Measurements from ENCODE around the gene RBM48. TPM values are rescaled to one million over a fixed set of nuclear protein-coding genes. Genes with fewer than 3 reads are reported as not detected.
"Not testable (repeated sequence)": the region's sequence is repeated elsewhere in the genome, so short reads cannot be mapped to it uniquely, and the experiment has no call there.

RBM48 gene
- total RNA-seq = 10 to 100 TPM; 10.6 to 11.1 TPM
- polyA plus RNA-seq (ENCODE audit: insufficient read length in 6 of 6) = 10 to 100 TPM; 17.2 to 20.0 (median 18.7) TPM
- long read RNA-seq, donor 1, full-length matches to known transcripts = 8 of 8 reads
- long read RNA-seq, donor 1, partial matches to known transcripts = 0 of 8 reads
- long read RNA-seq, donor 1, other reads (novel, unspliced or antisense) = 0 of 8 reads
- long read RNA-seq, donor 2, transcript RBM48-201 (5 exons, 1,742 nt) = major isoform, 6 of 6 reads
- long read RNA-seq, donor 2, partial matches to known transcripts = 0 of 6 reads
- long read RNA-seq, donor 2, other reads (novel, unspliced or antisense) = 0 of 6 reads
- long read RNA-seq, donor 3, full-length matches to known transcripts = 9 of 9 reads
- long read RNA-seq, donor 3, partial matches to known transcripts = 0 of 9 reads
- long read RNA-seq, donor 3, other reads (novel, unspliced or antisense) = 0 of 9 reads
- long read RNA-seq, donor 4, transcript RBM48-201 (5 exons, 1,742 nt) = major isoform, 8 of 9 reads
- long read RNA-seq, donor 4, partial matches to known transcripts = 0 of 9 reads
- long read RNA-seq, donor 4, other reads (novel, unspliced or antisense) = 1 of 9 reads
- long read RNA-seq, donor 5, transcript RBM48-201 (5 exons, 1,742 nt) = major isoform, 5 of 5 reads
- long read RNA-seq, donor 5, partial matches to known transcripts = 0 of 5 reads
- long read RNA-seq, donor 5, other reads (novel, unspliced or antisense) = 0 of 5 reads
- long read RNA-seq, donor 6, transcript RBM48-201 (5 exons, 1,742 nt) = major isoform, 8 of 8 reads
- long read RNA-seq, donor 6, partial matches to known transcripts = 0 of 8 reads
- long read RNA-seq, donor 6, other reads (novel, unspliced or antisense) = 0 of 8 reads
- long read RNA-seq, donor 7, transcript RBM48-201 (5 exons, 1,742 nt) = major isoform, 7 of 7 reads
- long read RNA-seq, donor 7, partial matches to known transcripts = 0 of 7 reads
- long read RNA-seq, donor 7, other reads (novel, unspliced or antisense) = 0 of 7 reads
- long read RNA-seq, donor 8, full-length matches to known transcripts = 7 of 7 reads
- long read RNA-seq, donor 8, partial matches to known transcripts = 0 of 7 reads
- long read RNA-seq, donor 8, other reads (novel, unspliced or antisense) = 0 of 7 reads
- long read RNA-seq, donor 9 = 0 reads
- long read RNA-seq, donor 10, partial matches to known transcripts = 1 of 2 reads
- long read RNA-seq, donor 10, other reads (novel, unspliced or antisense) = 1 of 2 reads
- long read RNA-seq, donor 11, full-length matches to known transcripts = 8 of 8 reads
- long read RNA-seq, donor 11, partial matches to known transcripts = 0 of 8 reads
- long read RNA-seq, donor 11, other reads (novel, unspliced or antisense) = 0 of 8 reads
- long read RNA-seq, donor 12, partial matches to known transcripts = 0 of 4 reads
- long read RNA-seq, donor 12, other reads (novel, unspliced or antisense) = 0 of 4 reads

DNA sequence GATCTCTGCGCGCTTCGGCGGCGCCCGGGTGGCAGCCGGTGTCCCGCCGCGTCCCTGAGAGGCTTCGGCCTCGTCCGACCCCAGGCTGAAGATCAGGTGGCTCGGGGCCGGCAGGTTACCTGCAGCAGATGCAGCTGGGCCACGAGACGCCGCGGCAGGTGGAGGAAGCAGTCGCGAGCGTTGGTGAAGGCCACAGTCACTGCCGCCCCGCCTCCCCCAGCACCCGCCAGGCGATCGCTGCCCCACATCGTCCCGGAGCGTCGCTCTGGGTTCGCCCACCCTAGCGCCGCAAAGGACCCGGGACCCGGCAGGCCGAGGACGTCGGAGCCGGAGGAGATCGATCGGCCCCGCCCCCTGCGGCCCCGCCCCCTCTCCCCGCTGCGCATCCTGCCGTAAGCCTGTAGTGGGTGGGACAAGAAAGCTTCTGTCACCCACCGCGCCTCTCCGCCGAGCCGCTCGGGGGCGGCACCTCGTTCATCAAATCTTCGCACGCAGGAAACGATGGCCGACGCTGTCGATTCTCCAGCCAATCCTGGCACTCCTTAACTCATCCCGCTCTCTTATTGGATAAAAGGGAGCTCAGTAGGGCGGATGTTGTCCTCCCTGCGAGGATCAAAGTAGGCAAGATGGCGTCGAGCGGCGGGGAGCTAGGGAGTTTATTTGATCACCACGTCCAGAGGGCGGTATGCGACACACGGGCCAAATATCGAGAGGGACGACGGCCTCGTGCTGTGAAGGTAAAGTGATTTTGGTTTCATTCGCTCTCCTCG, at the start of gene RBM48, which contains the start of gene PEX1:
Gene RBM48, plus strand, starts transcription at position 608 of the 770 bp plus-strand sequence. Its CDS starts 19 bp downstream, at position 627.
Gene PEX1, minus strand, starts transcription at position 333 of the 770 bp plus-strand sequence. Its CDS starts 85 bp downstream, at position 248.
- H3K4me1 ChIP-seq = peaks cover 10 to 19% of the 10 kb centered on the region in 2 donors
- ATAC-seq = peak; percentile 99
- H3K36me3 ChIP-seq = peaks cover 0 to 38% of the 10 kb centered on the region in 2 donors
- intact Hi-C loops (cut with DNase I) = no loop called here
- H3K9me3 ChIP-seq = no peaks in the 10 kb centered on the region
- H3K4me3 ChIP-seq = peak within 1 kb of the TSS; percentile 91 to 97
- TF ChIP-seq, protein P1, sequence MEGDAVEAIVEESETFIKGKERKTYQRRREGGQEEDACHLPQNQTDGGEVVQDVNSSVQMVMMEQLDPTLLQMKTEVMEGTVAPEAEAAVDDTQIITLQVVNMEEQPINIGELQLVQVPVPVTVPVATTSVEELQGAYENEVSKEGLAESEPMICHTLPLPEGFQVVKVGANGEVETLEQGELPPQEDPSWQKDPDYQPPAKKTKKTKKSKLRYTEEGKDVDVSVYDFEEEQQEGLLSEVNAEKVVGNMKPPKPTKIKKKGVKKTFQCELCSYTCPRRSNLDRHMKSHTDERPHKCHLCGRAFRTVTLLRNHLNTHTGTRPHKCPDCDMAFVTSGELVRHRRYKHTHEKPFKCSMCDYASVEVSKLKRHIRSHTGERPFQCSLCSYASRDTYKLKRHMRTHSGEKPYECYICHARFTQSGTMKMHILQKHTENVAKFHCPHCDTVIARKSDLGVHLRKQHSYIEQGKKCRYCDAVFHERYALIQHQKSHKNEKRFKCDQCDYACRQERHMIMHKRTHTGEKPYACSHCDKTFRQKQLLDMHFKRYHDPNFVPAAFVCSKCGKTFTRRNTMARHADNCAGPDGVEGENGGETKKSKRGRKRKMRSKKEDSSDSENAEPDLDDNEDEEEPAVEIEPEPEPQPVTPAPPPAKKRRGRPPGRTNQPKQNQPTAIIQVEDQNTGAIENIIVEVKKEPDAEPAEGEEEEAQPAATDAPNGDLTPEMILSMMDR (IDR thresholded peaks at IDR 0.05) = peak in 1 of 2 donors; percentile 34
- H3K27me3 ChIP-seq = no peaks in the 10 kb centered on the region
- DNase-seq = peak; percentile 95 to 99 (median 97)
- peak within 1 kb of the TSS; percentile 87 to 92 for H3K27ac ChIP-seq

DNA sequence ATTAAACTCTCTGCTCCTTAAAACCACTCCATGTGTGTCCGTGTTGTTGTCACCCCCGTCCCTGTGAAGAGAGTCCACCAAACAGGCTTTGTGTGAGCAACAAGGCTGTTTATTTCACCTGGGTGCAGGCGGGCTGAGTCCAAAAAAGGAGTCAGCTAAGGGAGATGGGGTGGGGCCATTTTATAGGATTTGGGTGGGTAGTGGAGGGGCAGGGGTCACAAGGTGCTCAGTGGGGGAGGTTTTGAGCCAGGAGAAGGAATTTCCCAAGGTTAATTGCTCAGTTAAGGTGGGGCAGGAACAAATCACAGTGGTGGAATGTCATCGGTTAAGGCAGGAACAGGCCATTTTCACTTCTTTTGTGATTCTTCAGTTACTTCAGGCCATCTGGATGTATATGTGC, 49.4 kb upstream of the RBM48 start:
- H3K27ac ChIP-seq; DNase-seq; H3K4me1 ChIP-seq; H3K9me3 ChIP-seq; intact Hi-C loops (cut with DNase I); H3K27me3 ChIP-seq; H3K4me3 ChIP-seq; H3K36me3 ChIP-seq; ATAC-seq: not testable (repeated sequence)

DNA sequence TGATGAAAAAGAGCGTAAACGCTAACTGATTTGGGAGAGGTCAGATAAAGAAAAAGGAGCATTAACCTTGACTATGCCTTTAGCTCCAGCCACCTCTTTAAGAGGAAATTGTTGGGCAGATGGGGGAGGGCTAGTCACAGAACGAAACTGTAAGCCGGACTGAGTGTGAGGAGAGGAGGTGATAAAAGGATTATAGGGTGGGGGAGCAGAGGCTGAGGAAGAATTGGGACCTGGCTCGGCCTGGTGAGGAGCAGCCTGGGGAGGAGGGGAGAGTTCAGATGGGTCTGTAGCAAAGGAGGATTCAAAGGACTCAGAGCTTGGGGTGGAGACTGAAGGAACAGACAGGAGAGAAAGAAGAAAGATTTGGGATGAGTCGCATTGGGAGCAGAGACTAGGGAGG, 45.0 kb upstream of the RBM48 start:
- peaks cover 0 to 37% of the 10 kb centered on the region in 2 donors for H3K36me3 ChIP-seq
- intact Hi-C loops (cut with DNase I); H3K9me3 ChIP-seq; H3K4me3 ChIP-seq; H3K4me1 ChIP-seq; ATAC-seq; H3K27ac ChIP-seq; DNase-seq; H3K27me3 ChIP-seq: not testable (repeated sequence)

DNA sequence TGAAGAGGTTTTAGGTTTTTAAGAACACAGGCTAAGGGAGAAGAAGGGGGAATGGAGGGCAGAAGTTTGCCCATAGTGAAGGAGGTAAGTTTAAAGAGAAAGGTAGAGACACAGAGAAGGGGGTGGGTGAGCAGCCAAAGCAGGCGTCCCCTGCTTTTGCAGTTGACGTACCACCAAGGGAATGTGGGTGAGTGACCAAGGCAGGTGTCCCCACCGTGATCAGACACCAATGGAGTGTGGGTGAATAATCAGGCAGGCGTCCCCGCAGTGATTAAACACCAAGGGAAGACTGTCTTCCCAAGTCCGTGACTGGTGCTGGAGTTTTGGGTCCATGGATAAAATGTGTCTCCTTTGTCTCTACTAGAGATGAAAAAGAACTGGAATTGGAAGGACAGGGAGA, 44.4 kb upstream of the RBM48 start:
- ATAC-seq; H3K4me1 ChIP-seq; H3K27ac ChIP-seq; H3K9me3 ChIP-seq; H3K4me3 ChIP-seq; DNase-seq; intact Hi-C loops (cut with DNase I); H3K27me3 ChIP-seq: not testable (repeated sequence)
- peaks cover 0 to 43% of the 10 kb centered on the region in 2 donors for H3K36me3 ChIP-seq

DNA sequence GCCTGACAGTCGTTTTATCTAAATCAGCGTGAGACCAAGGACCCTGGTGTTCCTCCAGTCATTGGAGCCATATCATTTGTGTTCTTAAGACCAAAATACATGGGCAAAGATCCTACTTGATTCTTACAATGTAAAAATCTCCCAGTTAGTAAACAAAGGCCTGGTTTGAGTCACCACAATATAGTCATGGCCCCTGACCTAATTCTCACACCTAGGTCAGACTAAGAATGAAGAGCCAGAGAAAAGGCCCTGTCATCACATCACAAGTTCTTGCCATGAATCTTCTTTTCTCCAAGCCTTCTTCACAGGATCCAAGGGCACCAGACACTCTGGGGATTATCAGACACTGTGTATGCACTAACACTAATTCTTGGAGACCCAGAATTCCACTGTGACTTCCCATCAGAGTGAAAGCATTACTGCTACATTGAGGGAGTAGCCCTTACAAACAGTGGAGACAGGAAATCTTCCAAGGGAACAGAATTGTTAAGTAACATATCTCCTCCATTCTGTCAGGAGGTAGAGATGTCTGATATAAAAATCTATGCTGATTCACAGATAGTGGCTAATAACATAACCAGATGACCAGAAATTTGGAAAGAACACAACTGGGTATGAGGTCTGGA, 43.2 kb upstream of the RBM48 start:
- intact Hi-C loops (cut with DNase I) = no loop called here
- no peak overlapping the region for H3K27ac ChIP-seq
- H3K4me3 ChIP-seq = no peak overlapping the region
- ATAC-seq (no peak), DNase-seq (no peak)
- peaks cover 0 to 55% of the 10 kb centered on the region in 2 donors for H3K36me3 ChIP-seq
- TF ChIP-seq, protein P1 (IDR thresholded peaks at IDR 0.05) = no peak
- no peaks in the 10 kb centered on the region for H3K27me3 ChIP-seq
- H3K9me3 ChIP-seq = no peaks in the 10 kb centered on the region
- H3K4me1 ChIP-seq = no peaks in the 10 kb centered on the region

Data from left lung (tissue), 14 donors.